Bronchial epithelial cell (primary cell): Measurements from ENCODE around the gene DAP3. TPM values are rescaled to one million over a fixed set of nuclear protein-coding genes. Genes with fewer than 3 reads are reported as not detected.

Experiments used
- DNase-seq: peaks from one replicate; pipeline ENCODE4 v3.0.0-alpha.2; 2010; ENCODE audit warnings: low read depth
- FAIRE-seq: peaks from 2 replicates; lab custom pipeline; 2011; peaks lifted over from hg19 to GRCh38; lab: Jason Lieb, UNC
- H3K27me3 ChIP-seq: 2 replicates; pipeline ENCODE4 v1.5.1; 2011; ENCODE audit warnings: low read length; ENCODE audit not compliant: control insufficient read depth, insufficient read depth
- H3K36me3 ChIP-seq: 2 replicates; pipeline ENCODE4 v1.5.1; 2011; ENCODE audit warnings: low read length; ENCODE audit not compliant: control insufficient read depth, insufficient read depth
- H3K4me3 ChIP-seq: 2 replicates; pipeline ENCODE4 v1.5.1; 2011; ENCODE audit warnings: mild to moderate bottlenecking, low read depth, low read length, control low read depth
- total RNA-seq: library from RNA; depleted of rRNA; stranded (reverse); fragments of >200 nt; gene quantifications from 2 replicates; pipeline ENCODE4 v1.2.1, GENCODE V29; 2014
- TF ChIP-seq, protein P1 (sequence below): IDR thresholded peaks from 2 replicates; pipeline ENCODE4 v1.5.1; 2011; ENCODE audit warnings: mild to moderate bottlenecking, moderate library complexity, low read length, control low read depth, inconsistent platforms; ENCODE audit not compliant: insufficient read depth, severe bottlenecking

The DAP3 gene
- total RNA-seq, 1 donor from 2014 or later, result 71.1 TPM

DNA sequence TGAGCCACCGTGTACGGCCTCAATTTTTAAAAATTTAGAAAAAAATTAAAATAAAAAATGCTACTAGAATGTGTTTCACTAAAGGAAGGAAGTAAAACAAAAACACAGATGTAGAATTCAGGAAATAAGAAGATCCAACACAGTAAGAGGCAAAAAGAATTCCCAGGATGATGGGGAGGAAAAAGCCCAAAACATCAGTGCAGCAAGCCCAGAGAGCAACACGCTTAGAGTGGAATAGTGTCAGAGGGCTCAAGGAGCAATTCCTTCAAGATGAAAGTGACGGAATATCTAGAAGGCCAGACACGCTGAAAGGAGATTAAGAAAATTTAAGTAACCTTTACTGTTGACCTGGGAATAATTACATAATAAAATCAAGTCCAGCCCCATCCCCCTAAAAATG, 80.4 kb downstream of the DAP3 start:
- FAIRE-seq (no peak), DNase-seq (no peak)
- H3K36me3 ChIP-seq, result peaks cover 15% of the 10 kb centered on the region
- H3K27me3 ChIP-seq, result no peaks in the 10 kb centered on the region
- TF ChIP-seq, protein P1, sequence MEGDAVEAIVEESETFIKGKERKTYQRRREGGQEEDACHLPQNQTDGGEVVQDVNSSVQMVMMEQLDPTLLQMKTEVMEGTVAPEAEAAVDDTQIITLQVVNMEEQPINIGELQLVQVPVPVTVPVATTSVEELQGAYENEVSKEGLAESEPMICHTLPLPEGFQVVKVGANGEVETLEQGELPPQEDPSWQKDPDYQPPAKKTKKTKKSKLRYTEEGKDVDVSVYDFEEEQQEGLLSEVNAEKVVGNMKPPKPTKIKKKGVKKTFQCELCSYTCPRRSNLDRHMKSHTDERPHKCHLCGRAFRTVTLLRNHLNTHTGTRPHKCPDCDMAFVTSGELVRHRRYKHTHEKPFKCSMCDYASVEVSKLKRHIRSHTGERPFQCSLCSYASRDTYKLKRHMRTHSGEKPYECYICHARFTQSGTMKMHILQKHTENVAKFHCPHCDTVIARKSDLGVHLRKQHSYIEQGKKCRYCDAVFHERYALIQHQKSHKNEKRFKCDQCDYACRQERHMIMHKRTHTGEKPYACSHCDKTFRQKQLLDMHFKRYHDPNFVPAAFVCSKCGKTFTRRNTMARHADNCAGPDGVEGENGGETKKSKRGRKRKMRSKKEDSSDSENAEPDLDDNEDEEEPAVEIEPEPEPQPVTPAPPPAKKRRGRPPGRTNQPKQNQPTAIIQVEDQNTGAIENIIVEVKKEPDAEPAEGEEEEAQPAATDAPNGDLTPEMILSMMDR, result no peak
- no peak overlapping the region for H3K4me3 ChIP-seq

DNA sequence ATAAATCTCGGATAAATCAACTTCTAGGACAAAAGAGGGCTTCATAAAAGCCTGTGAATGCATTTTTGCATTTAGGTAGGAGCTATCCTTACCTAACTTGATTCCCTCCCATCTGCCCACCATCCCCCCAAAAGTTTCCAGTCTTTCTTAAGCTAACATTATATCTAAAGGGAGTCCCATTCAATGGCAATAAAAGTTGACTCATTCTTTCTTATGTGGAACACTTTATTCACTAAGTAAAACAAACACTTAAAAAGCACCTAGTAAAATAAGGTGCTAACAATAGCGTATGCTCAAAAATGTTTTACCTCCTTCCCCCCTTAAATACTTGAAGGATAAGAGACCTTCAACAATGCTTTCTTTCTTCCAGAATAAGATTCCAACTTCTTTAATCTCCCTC, 84.3 kb downstream of the DAP3 start:
- no peaks in the 10 kb centered on the region for H3K27me3 ChIP-seq
- DNase-seq (no peak), FAIRE-seq (no peak)
- TF ChIP-seq, protein P1, result no peak
- H3K36me3 ChIP-seq, result peaks cover 14% of the 10 kb centered on the region
- H3K4me3 ChIP-seq, result no peak overlapping the region

DNA sequence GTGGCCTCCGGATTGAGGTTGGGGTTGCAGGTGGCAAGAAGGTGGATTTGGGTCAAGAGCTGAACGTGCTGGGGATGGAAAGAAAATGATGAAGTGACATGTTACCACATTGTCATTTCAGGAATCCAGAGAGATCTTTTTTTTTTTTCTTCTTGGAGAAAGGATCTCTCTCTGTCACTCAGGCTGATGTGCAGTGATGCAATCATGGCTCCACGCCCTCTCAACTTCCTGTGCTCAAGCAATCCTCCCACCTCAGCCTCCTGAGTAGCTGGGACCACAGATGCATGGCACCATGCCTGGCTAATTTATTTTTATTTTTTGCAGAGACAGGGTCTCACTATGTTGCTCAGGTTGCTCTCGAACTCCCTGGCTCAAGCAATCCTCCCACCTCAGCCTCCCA, 87.5 kb downstream of the DAP3 start:
- Histone ChIP-seq H3K4me3 (no peak overlapping the region), H3K27me3 (no peaks in the 10 kb centered on the region), H3K36me3 (peaks cover 9% of the 10 kb centered on the region)
- TF ChIP-seq, protein P1, result no peak
- FAIRE-seq (no peak), DNase-seq (peak; percentile 40)

DNA sequence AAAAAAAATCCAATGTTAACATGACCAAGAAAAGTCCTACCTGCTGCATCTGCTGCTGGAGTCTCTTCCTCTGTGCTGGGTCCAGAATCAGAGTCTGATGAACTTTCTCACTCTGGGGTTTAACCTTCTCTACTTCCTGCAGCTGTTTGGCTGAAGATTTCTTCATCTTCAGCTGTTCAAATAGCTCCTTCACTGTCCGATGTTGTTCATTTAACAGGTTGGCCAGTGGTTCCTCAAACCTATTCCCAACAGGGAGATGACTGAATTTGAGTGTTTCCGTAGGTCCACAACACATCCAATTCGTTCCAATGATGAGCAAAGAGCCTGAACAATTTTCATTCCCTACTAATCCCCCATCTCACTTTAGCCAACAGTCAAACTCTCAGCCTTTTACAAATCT, 88.7 kb downstream of the DAP3 start:
- TF ChIP-seq, protein P1, result no peak
- FAIRE-seq, result no peak

More for the DNA sequence above, 88.7 kb downstream of the DAP3 start:
- DNase-seq, result no peak
- no peaks in the 10 kb centered on the region for H3K27me3 ChIP-seq
- peaks cover 4% of the 10 kb centered on the region for H3K36me3 ChIP-seq
- H3K4me3 ChIP-seq, result no peak overlapping the region

Other genes with a start within 250 kb of the DAP3 start
- gene ASH1L, start 126.3 kb upstream of the DAP3 start, total RNA-seq, result 15.0 and 23.3 TPM in 2 replicates
- 39.3 and 69.0 TPM in 2 replicates for gene MSTO1, start 78.9 kb upstream of the DAP3 start, total RNA-seq
- gene YY1AP1, start 317 bp upstream of the DAP3 start, total RNA-seq, result 24.0 and 36.6 TPM in 2 replicates
- gene GON4L, start 168.1 kb downstream of the DAP3 start, total RNA-seq, result 20.1 and 20.5 TPM in 2 replicates
- gene SYT11, start 170.5 kb downstream of the DAP3 start, total RNA-seq, result 0.26 and 0.77 TPM in 2 replicates
- 49.8 and 66.6 TPM in 2 replicates for gene RIT1, start 222.3 kb downstream of the DAP3 start, total RNA-seq
- 20.3 and 30.3 TPM in 2 replicates for gene KHDC4, start 245.3 kb downstream of the DAP3 start, total RNA-seq